ENCODE data around the gene CHP1. TPM values are rescaled to one million over a fixed set of nuclear protein-coding genes. Genes with fewer than 3 reads are reported as not detected.

The CHP1 gene
- total and polyA plus RNA-seq, 9 of the 15 experiments (the other 6 are each of a cell fraction or from before 2014, with no cell fraction given) = 31.7 to 83.4 (median 67.6) TPM

GRCh38 chr15:41233367-41233771, 2.3 kb downstream of the CHP1 start (continued):
- TF ChIP-seq, protein P1, sequence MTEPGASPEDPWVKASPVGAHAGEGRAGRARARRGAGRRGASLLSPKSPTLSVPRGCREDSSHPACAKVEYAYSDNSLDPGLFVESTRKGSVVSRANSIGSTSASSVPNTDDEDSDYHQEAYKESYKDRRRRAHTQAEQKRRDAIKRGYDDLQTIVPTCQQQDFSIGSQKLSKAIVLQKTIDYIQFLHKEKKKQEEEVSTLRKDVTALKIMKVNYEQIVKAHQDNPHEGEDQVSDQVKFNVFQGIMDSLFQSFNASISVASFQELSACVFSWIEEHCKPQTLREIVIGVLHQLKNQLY (CRISPR knock-in tag; conservative IDR thresholded peaks at IDR 0.05) = no peak
- TF ChIP-seq VEZF1 (CRISPR knock-in tag; IDR thresholded peaks at IDR 0.05) (peak; percentile 61; the same call in 1 of the 2 replicates), ARNT (IDR thresholded peaks at IDR 0.05) (peak in 1 of 2 experiments; percentile 70; a peak in 1 of 4 replicates), MEIS2 (IDR thresholded peaks at IDR 0.05; ENCODE audit: partially characterized antibody) (peak; percentile 71), ZNF740 (CRISPR knock-in tag; IDR thresholded peaks at IDR 0.05) (no peak), ZNF740 (tag; IDR thresholded peaks at IDR 0.05) (no peak), LCOR (CRISPR knock-in tag; IDR thresholded peaks at IDR 0.05) (peak; percentile 60; the same call in 1 of the 2 replicates), HMBOX1 (IDR thresholded peaks at IDR 0.05) (peak; percentile 41), SLC30A9 (CRISPR knock-in tag; IDR thresholded peaks at IDR 0.05) (no peak), ZNF507 (tag; conservative IDR thresholded peaks at IDR 0.05) (no peak), SIN3A (IDR thresholded peaks at IDR 0.05; ENCODE audit: borderline replicate concordance in 2 of 2, control insufficient read depth in 1 of 2, low read depth in 2 of 2, low read length in 2 of 2) (no peak), MEF2A (IDR thresholded peaks at IDR 0.05; ENCODE audit: control insufficient read depth, low read depth, low read length) (peak; percentile 84), SNIP1 (IDR thresholded peaks at IDR 0.05; ENCODE audit: low read depth) (no peak), CBX8 (IDR thresholded peaks at IDR 0.05; ENCODE audit: borderline replicate concordance, extremely low read depth, low read depth, low read length, poor library complexity, severe bottlenecking) (no peak), SMAD4 (CRISPR knock-in tag; conservative IDR thresholded peaks at IDR 0.05) (peak; percentile 69), ZC3H11A (IDR thresholded peaks at IDR 0.05; ENCODE audit: low read depth, low read length) (no peak; the same call in 1 of the 2 replicates), RCOR1 (IDR thresholded peaks at IDR 0.05; ENCODE audit: borderline replicate concordance in 1 of 2, low read depth in 2 of 2, low read length in 2 of 2) (peak in 1 of 2 experiments; percentile 97; a peak in 2 of 4 replicates), RBBP5 (IDR thresholded peaks at IDR 0.05; ENCODE audit: borderline replicate concordance, insufficient read depth, low read length, poor library complexity, severe bottlenecking) (peak; percentile 42), EP300 (IDR thresholded peaks at IDR 0.05; ENCODE audit: low read length) (peak; percentile 93), ZNF384 (IDR thresholded peaks at IDR 0.05; ENCODE audit: low read depth, low read length) (peak; percentile 72), CEBPB (tag; IDR thresholded peaks at IDR 0.05) (no peak)
- TF ChIP-seq, protein P2, sequence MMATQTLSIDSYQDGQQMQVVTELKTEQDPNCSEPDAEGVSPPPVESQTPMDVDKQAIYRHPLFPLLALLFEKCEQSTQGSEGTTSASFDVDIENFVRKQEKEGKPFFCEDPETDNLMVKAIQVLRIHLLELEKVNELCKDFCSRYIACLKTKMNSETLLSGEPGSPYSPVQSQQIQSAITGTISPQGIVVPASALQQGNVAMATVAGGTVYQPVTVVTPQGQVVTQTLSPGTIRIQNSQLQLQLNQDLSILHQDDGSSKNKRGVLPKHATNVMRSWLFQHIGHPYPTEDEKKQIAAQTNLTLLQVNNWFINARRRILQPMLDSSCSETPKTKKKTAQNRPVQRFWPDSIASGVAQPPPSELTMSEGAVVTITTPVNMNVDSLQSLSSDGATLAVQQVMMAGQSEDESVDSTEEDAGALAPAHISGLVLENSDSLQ (IDR thresholded peaks at IDR 0.05) = peak; percentile 57

All from K562 (cell line).